GM23338 (cell line): ENCODE measurements around the gene BTLA.
"Not testable (repeated sequence)": the region's sequence is repeated elsewhere in the genome, so short reads cannot be mapped to it uniquely, and the experiment has no call there.

Source experiments
- CREB1 ChIP-seq: fragments of 250-450 bp; sonication (Bioruptor Pico); IDR thresholded peaks from 2 replicates; pipeline ENCODE4 v1.5.0; 2020; ENCODE audit warnings: low read depth, mild to moderate bottlenecking, moderate library complexity
- CTCF ChIP-seq, 2 experiments: fragments of 200-600 bp in 1 of 2; sonication (generic) in 1 of 2; conservative IDR thresholded peaks; 2 replicates each; pipeline versions ENCODE4 v1.5.1 to v1.6.1; 2016 to 2017; ENCODE audit warnings: antibody characterized with exemption in 2 of 2, low read depth in 2 of 2, mild to moderate bottlenecking in 2 of 2, moderate library complexity in 1 of 2
- ETS1 ChIP-seq: IDR thresholded peaks from 2 replicates; pipeline ENCODE4 v1.6.1; 2016; ENCODE audit warnings: antibody characterized with exemption
- EZH2 ChIP-seq: fragments of 200-600 bp; sonication (generic); IDR thresholded peaks from one replicate; pipeline ENCODE4 v1.8.0; 2017; ENCODE audit warnings: antibody characterized with exemption, mild to moderate bottlenecking, low read depth; ENCODE audit not compliant: unreplicated experiment
- EZH2phosphoT487 ChIP-seq: fragments of 200-600 bp; sonication (generic); IDR thresholded peaks from one replicate; pipeline ENCODE4 v1.8.1; 2018; ENCODE audit warnings: antibody characterized with exemption; ENCODE audit not compliant: unreplicated experiment
- POLR2AphosphoS5 ChIP-seq: IDR thresholded peaks from 2 replicates; pipeline ENCODE4 v1.6.1; 2016; ENCODE audit warnings: antibody characterized with exemption, low read depth
- ZNF114 ChIP-seq: fragments of 250-450 bp; sonication (Bioruptor Pico); IDR thresholded peaks from 2 replicates; pipeline ENCODE4 v1.5.0; 2020; ENCODE audit warnings: mild to moderate bottlenecking, moderate library complexity
- TF ChIP-seq, protein P1 (sequence below): IDR thresholded peaks from one replicate; pipeline ENCODE4 v1.6.1; 2018; ENCODE audit warnings: antibody characterized with exemption; ENCODE audit not compliant: unreplicated experiment

- not testable (repeated sequence) for TF ChIP-seq CTCF (conservative IDR thresholded peaks at IDR 0.05; ENCODE audit: low read depth in 2 of 2); CREB1 (CRISPR knock-in tag); EZH2; EZH2phosphoT487; POLR2AphosphoS5; ETS1; ZNF114 (CRISPR knock-in tag)
- TF ChIP-seq, protein P1, sequence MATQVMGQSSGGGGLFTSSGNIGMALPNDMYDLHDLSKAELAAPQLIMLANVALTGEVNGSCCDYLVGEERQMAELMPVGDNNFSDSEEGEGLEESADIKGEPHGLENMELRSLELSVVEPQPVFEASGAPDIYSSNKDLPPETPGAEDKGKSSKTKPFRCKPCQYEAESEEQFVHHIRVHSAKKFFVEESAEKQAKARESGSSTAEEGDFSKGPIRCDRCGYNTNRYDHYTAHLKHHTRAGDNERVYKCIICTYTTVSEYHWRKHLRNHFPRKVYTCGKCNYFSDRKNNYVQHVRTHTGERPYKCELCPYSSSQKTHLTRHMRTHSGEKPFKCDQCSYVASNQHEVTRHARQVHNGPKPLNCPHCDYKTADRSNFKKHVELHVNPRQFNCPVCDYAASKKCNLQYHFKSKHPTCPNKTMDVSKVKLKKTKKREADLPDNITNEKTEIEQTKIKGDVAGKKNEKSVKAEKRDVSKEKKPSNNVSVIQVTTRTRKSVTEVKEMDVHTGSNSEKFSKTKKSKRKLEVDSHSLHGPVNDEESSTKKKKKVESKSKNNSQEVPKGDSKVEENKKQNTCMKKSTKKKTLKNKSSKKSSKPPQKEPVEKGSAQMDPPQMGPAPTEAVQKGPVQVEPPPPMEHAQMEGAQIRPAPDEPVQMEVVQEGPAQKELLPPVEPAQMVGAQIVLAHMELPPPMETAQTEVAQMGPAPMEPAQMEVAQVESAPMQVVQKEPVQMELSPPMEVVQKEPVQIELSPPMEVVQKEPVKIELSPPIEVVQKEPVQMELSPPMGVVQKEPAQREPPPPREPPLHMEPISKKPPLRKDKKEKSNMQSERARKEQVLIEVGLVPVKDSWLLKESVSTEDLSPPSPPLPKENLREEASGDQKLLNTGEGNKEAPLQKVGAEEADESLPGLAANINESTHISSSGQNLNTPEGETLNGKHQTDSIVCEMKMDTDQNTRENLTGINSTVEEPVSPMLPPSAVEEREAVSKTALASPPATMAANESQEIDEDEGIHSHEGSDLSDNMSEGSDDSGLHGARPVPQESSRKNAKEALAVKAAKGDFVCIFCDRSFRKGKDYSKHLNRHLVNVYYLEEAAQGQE: not testable (repeated sequence)
Measured at GRCh38 chr3:112518970-112519369, 19.7 kb upstream of the BTLA start.
